Activated T-cell treated with anti-CD3 and anti-CD28 coated beads, Interleukin-2, amount 50 U/mL, for 24 hours (primary cell): ENCODE data around the gene PET117.

Source experiments
- DNase-seq: peaks from one replicate; pipeline ENCODE4 v3.0.0-alpha.2; 2020
- H3K27ac Mint-ChIP-seq: 2 replicates; pipeline ENCODE4 v1.8.0; 2020; ENCODE audit warnings: mild to moderate bottlenecking, mixed read lengths
- H3K27me3 Mint-ChIP-seq: 2 replicates; pipeline ENCODE4 v1.8.0; 2020; ENCODE audit warnings: mixed read lengths
- H3K36me3 Mint-ChIP-seq: 2 replicates; pipeline ENCODE4 v1.8.0; 2020; ENCODE audit warnings: low read depth, mixed read lengths
- H3K4me1 Mint-ChIP-seq: 2 replicates; pipeline ENCODE4 v1.8.0; 2020; ENCODE audit warnings: low read depth, mixed read lengths
- H3K4me3 Mint-ChIP-seq: 2 replicates; pipeline ENCODE4 v1.8.0; 2020; ENCODE audit warnings: mild to moderate bottlenecking, moderate library complexity, mixed read lengths
- H3K9me3 Mint-ChIP-seq: 2 replicates; pipeline ENCODE4 v1.8.0; 2020; ENCODE audit warnings: mixed read lengths

PET117 gene

GRCh38 chr20:18133962-18134361, 3.7 kb upstream of the PET117 start:
- DNase-seq: no peak
- no peak overlapping the region for H3K27ac Mint-ChIP-seq

GRCh38 chr20:18138266-18138582, 561 bp downstream of the PET117 start:
- H3K36me3 Mint-ChIP-seq: peaks cover 35% of the 10 kb centered on the region
- peak overlapping the region; percentile 89 for H3K4me3 Mint-ChIP-seq
- no peaks in the 10 kb centered on the region for H3K9me3 Mint-ChIP-seq
- DNase-seq: no peak
- H3K4me1 Mint-ChIP-seq: peaks cover 41% of the 10 kb centered on the region
- H3K27me3 Mint-ChIP-seq: no peaks in the 10 kb centered on the region
- peak overlapping the region; percentile 63 for H3K27ac Mint-ChIP-seq

More at GRCh38 chr20:18133962-18134361, 3.7 kb upstream of the PET117 start:
- H3K36me3 Mint-ChIP-seq: peaks cover 12% of the 10 kb centered on the region
- no peak overlapping the region for H3K4me3 Mint-ChIP-seq
- H3K9me3 Mint-ChIP-seq: no peaks in the 10 kb centered on the region
- no peaks in the 10 kb centered on the region for H3K27me3 Mint-ChIP-seq
- H3K4me1 Mint-ChIP-seq: peaks cover 16% of the 10 kb centered on the region

- Mint-ChIP-seq H3K4me1 (peaks cover 40% of the 10 kb centered on the region), H3K4me3 (peak overlapping the region; percentile 89), H3K36me3 (peaks cover 39% of the 10 kb centered on the region), H3K9me3 (no peaks in the 10 kb centered on the region), H3K27me3 (no peaks in the 10 kb centered on the region), H3K27ac (peak overlapping the region; percentile 63)
- DNase-seq: no peak
Observed at GRCh38 chr20:18138639-18139583, 1.2 kb downstream of the PET117 start.

- DNase-seq: no peak
- Mint-ChIP-seq H3K9me3 (no peaks in the 10 kb centered on the region), H3K36me3 (peaks cover 49% of the 10 kb centered on the region), H3K27me3 (no peaks in the 10 kb centered on the region), H3K27ac (peak overlapping the region; percentile 34), H3K4me3 (peak overlapping the region; percentile 89), H3K4me1 (peaks cover 42% of the 10 kb centered on the region)
Observed at GRCh38 chr20:18139832-18140231, 2.2 kb downstream of the PET117 start.

GRCh38 chr20:18144541-18145099, 7.0 kb downstream of the PET117 start:
- Mint-ChIP-seq H3K27me3 (no peaks in the 10 kb centered on the region), H3K36me3 (peaks cover 69% of the 10 kb centered on the region), H3K4me3 (no peak overlapping the region), H3K27ac (no peak overlapping the region), H3K9me3 (no peaks in the 10 kb centered on the region), H3K4me1 (peaks cover 24% of the 10 kb centered on the region)
- DNase-seq: no peak

GRCh38 chr20:18154342-18154741, 16.7 kb downstream of the PET117 start:
- Mint-ChIP-seq H3K36me3 (peaks cover 86% of the 10 kb centered on the region), H3K9me3 (no peaks in the 10 kb centered on the region), H3K4me1 (peaks cover 2% of the 10 kb centered on the region), H3K27ac (no peak overlapping the region), H3K27me3 (no peaks in the 10 kb centered on the region), H3K4me3 (no peak overlapping the region)
- no peak for DNase-seq

- peaks cover 85% of the 10 kb centered on the region for H3K36me3 Mint-ChIP-seq
- H3K27me3 Mint-ChIP-seq: no peaks in the 10 kb centered on the region
- no peak overlapping the region for H3K4me3 Mint-ChIP-seq
- DNase-seq: no peak
- no peak overlapping the region for H3K27ac Mint-ChIP-seq
- H3K4me1 Mint-ChIP-seq: peaks cover 2% of the 10 kb centered on the region
- no peaks in the 10 kb centered on the region for H3K9me3 Mint-ChIP-seq
Observed at GRCh38 chr20:18156045-18156444, 18.4 kb downstream of the PET117 start.

- H3K27me3 Mint-ChIP-seq: no peaks in the 10 kb centered on the region
- no peaks in the 10 kb centered on the region for H3K9me3 Mint-ChIP-seq
- H3K36me3 Mint-ChIP-seq: peaks cover 90% of the 10 kb centered on the region
- peak overlapping the region; percentile 71 for H3K27ac Mint-ChIP-seq
- H3K4me1 Mint-ChIP-seq: peaks cover 40% of the 10 kb centered on the region
- no peak for DNase-seq
- H3K4me3 Mint-ChIP-seq: no peak overlapping the region
Observed at GRCh38 chr20:18164356-18164755, 26.7 kb downstream of the PET117 start.

- H3K9me3 Mint-ChIP-seq: no peaks in the 10 kb centered on the region
- H3K27ac Mint-ChIP-seq: peak overlapping the region; percentile 77
- no peak for DNase-seq
- peaks cover 91% of the 10 kb centered on the region for H3K36me3 Mint-ChIP-seq
- no peaks in the 10 kb centered on the region for H3K27me3 Mint-ChIP-seq
- H3K4me3 Mint-ChIP-seq: no peak overlapping the region
- peaks cover 40% of the 10 kb centered on the region for H3K4me1 Mint-ChIP-seq
Observed at GRCh38 chr20:18165553-18165952, 27.9 kb downstream of the PET117 start.

- H3K4me1 Mint-ChIP-seq: peaks cover 43% of the 10 kb centered on the region
- DNase-seq: no peak
- peak overlapping the region; percentile 38 for H3K27ac Mint-ChIP-seq
- H3K9me3 Mint-ChIP-seq: no peaks in the 10 kb centered on the region
- H3K4me3 Mint-ChIP-seq: no peak overlapping the region
- H3K27me3 Mint-ChIP-seq: no peaks in the 10 kb centered on the region
- H3K36me3 Mint-ChIP-seq: peaks cover 91% of the 10 kb centered on the region
Observed at GRCh38 chr20:18166241-18166881, 28.7 kb downstream of the PET117 start.

GRCh38 chr20:18166950-18167349, 29.3 kb downstream of the PET117 start:
- Mint-ChIP-seq H3K27me3 (no peaks in the 10 kb centered on the region), H3K4me1 (peaks cover 43% of the 10 kb centered on the region), H3K36me3 (peaks cover 91% of the 10 kb centered on the region), H3K9me3 (no peaks in the 10 kb centered on the region), H3K4me3 (no peak overlapping the region), H3K27ac (no peak overlapping the region)
- DNase-seq: no peak

- DNase-seq: no peak
- H3K4me3 Mint-ChIP-seq: no peak overlapping the region
- H3K27me3 Mint-ChIP-seq: no peaks in the 10 kb centered on the region
- peaks cover 26% of the 10 kb centered on the region for H3K4me1 Mint-ChIP-seq
- H3K27ac Mint-ChIP-seq: no peak overlapping the region
- H3K9me3 Mint-ChIP-seq: no peaks in the 10 kb centered on the region
- peaks cover 91% of the 10 kb centered on the region for H3K36me3 Mint-ChIP-seq
Observed at GRCh38 chr20:18172379-18172778, 34.7 kb downstream of the PET117 start.

GRCh38 chr20:18174906-18175683, 37.4 kb downstream of the PET117 start:
- Mint-ChIP-seq H3K27ac (no peak overlapping the region), H3K9me3 (peaks cover 8% of the 10 kb centered on the region), H3K36me3 (peaks cover 93% of the 10 kb centered on the region), H3K4me3 (no peak overlapping the region), H3K4me1 (peaks cover 19% of the 10 kb centered on the region), H3K27me3 (no peaks in the 10 kb centered on the region)
- DNase-seq: no peak

- H3K9me3 Mint-ChIP-seq: peaks cover 15% of the 10 kb centered on the region
- no peak overlapping the region for H3K4me3 Mint-ChIP-seq
- peaks cover 16% of the 10 kb centered on the region for H3K4me1 Mint-ChIP-seq
- no peak for DNase-seq
- peak overlapping the region; percentile 35 for H3K27ac Mint-ChIP-seq
- no peaks in the 10 kb centered on the region for H3K27me3 Mint-ChIP-seq
- peaks cover 90% of the 10 kb centered on the region for H3K36me3 Mint-ChIP-seq
Observed at GRCh38 chr20:18176318-18176785, 38.7 kb downstream of the PET117 start.
